GM12878 (cell line): Measurements from ENCODE around the gene HIVEP3. TPM values are rescaled to one million over a fixed set of nuclear protein-coding genes. Genes with fewer than 3 reads are reported as not detected.

Source experiments
- ATAC-seq: fragments of 200-7000 bp; cut with Tn5 transposase; 3 replicates; pipeline ENCODE4 v1.9.1; 2020; ENCODE audit warnings: mild to moderate bottlenecking, moderate library complexity
- BruUV-seq: library from RNA; stranded (reverse); fragments of 400-500 nt; replicated peaks from 2 replicates; lab custom pipeline; 2021; lab: Mats Ljungman, UMichigan
- CTCF ChIA-PET: fragments of 300-600 bp; sonication (Branson Sonifier 250); formaldehyde crosslinking; extraction: SDS; loops from one replicate; lab custom pipeline; 2021; ENCODE audit warnings: inconsistent platforms; lab: Yijun Ruan, JAX
- POLR2A ChIA-PET: fragments of 350-600 bp; formaldehyde crosslinking; extraction: SDS; loops from one replicate; lab custom pipeline; 2021; ENCODE audit warnings: inconsistent platforms; lab: Charles Lee
- RAD21 ChIA-PET: fragments of 300-600 bp; sonication (Branson Sonifier 250); formaldehyde crosslinking; loops from one replicate; lab custom pipeline; 2023; ENCODE audit warnings: antibody characterized with exemption; ENCODE audit not compliant: unreplicated experiment; lab: Charles Lee
- SMC1A ChIA-PET: fragments of 300-600 bp; sonication (Branson Sonifier 250); formaldehyde crosslinking; loops from one replicate; lab custom pipeline; 2023; ENCODE audit not compliant: unreplicated experiment, uncharacterized antibody; lab: Charles Lee
- DNase-seq: peaks from one replicate; pipeline ENCODE4 v3.0.0-alpha.2; 2011; ENCODE audit warnings: low read depth, low spot score
- FAIRE-seq: peaks from 3 replicates; lab custom pipeline; 2011; peaks lifted over from hg19 to GRCh38; lab: Jason Lieb, UNC
- H2AFZ ChIP-seq: 2 replicates; pipeline ENCODE4 v1.6.0; 2011; ENCODE audit warnings: low read depth, low read length, control low read depth; ENCODE audit not compliant: control insufficient read depth
- H3K27ac ChIP-seq: 2 replicates; pipeline ENCODE4 v1.5.1; 2011; ENCODE audit warnings: control low read depth; ENCODE audit not compliant: control insufficient read depth, insufficient read depth
- H3K27me3 ChIP-seq, 2 experiments: replicated peaks in 1 of 2; 2 replicates each; pipeline versions ENCODE4 v1.6.0 to v1.6.1; 2011; ENCODE audit warnings: low read length in 1 of 2; ENCODE audit not compliant: control insufficient read depth in 2 of 2, insufficient read depth in 2 of 2
- H3K36me3 ChIP-seq, 2 experiments: 2 replicates each; pipeline ENCODE4 v1.5.1; 2011; ENCODE audit warnings: low read length in 1 of 2; ENCODE audit not compliant: control insufficient read depth in 2 of 2, insufficient read depth in 2 of 2
- H3K4me1 ChIP-seq: 2 replicates; pipeline ENCODE4 v1.6.1; 2011; ENCODE audit warnings: mild to moderate bottlenecking, low read length, moderate library complexity, mixed read lengths; ENCODE audit not compliant: control insufficient read depth, insufficient read depth
- H3K4me2 ChIP-seq: 2 replicates; pipeline ENCODE4 v1.6.0; 2011; ENCODE audit warnings: control low read depth; ENCODE audit not compliant: control insufficient read depth, insufficient read depth
- H3K4me3 ChIP-seq: fragments of 200-600 bp; sonication (generic); 2 replicates; pipeline ENCODE4 v1.5.1; 2016
- H3K79me2 ChIP-seq: 2 replicates; pipeline ENCODE4 v1.6.0; 2011; ENCODE audit warnings: low read length; ENCODE audit not compliant: control insufficient read depth, insufficient read depth
- H3K9ac ChIP-seq: 2 replicates; pipeline ENCODE4 v1.8.0; 2011; ENCODE audit warnings: low read length, control low read depth, mixed read lengths; ENCODE audit not compliant: control insufficient read depth, insufficient read depth
- H3K9me3 ChIP-seq: replicated peaks from 3 replicates; pipeline ENCODE4 v1.5.1; 2011; ENCODE audit warnings: mild to moderate bottlenecking, low read length; ENCODE audit not compliant: control insufficient read depth, insufficient read depth
- H4K20me1 ChIP-seq: 2 replicates; pipeline ENCODE4 v1.6.0; 2011; ENCODE audit not compliant: control insufficient read depth, insufficient read depth
- BMI1 ChIP-seq: fragments of 450-650 bp; IDR thresholded peaks from 2 replicates; pipeline ENCODE4 v1.6.1; 2016; ENCODE audit warnings: mild to moderate bottlenecking, moderate library complexity, borderline replicate concordance
- CHD2 ChIP-seq: IDR thresholded peaks from 2 replicates; pipeline ENCODE4 v1.6.1; 2011; ENCODE audit warnings: low read depth, low read length, improper control_type of control experiment, borderline replicate concordance
- EED ChIP-seq: sonication (generic); IDR thresholded peaks from 2 replicates; pipeline ENCODE4 v1.6.1; 2016; ENCODE audit warnings: antibody characterized with exemption, low read depth
- IKZF1 ChIP-seq: fragments of 450-650 bp; conservative IDR thresholded peaks from 2 replicates; pipeline ENCODE4 v1.6.1; 2017; ENCODE audit warnings: antibody characterized with exemption, mild to moderate bottlenecking
- IKZF2 ChIP-seq, 2 experiments: fragments of 450-650 bp; IDR thresholded peaks; 2 replicates each; pipeline ENCODE4 v1.6.1; 2017; ENCODE audit warnings: mild to moderate bottlenecking in 2 of 2, moderate library complexity in 2 of 2
- POU2F2 ChIP-seq: IDR thresholded peaks from 3 replicates; pipeline ENCODE4 v1.6.1; 2011; ENCODE audit warnings: low read depth, mild to moderate bottlenecking, low read length, borderline replicate concordance
- RCOR1 ChIP-seq: conservative IDR thresholded peaks from 2 replicates; pipeline ENCODE4 v1.6.1; 2012; ENCODE audit warnings: low read depth, low read length, improper control_type of control experiment
- RUNX3 ChIP-seq: IDR thresholded peaks from 2 replicates; pipeline ENCODE4 v1.6.1; 2012; ENCODE audit warnings: low read length, inconsistent platforms
- TCF12 ChIP-seq: IDR thresholded peaks from 2 replicates; pipeline ENCODE4 v1.6.1; 2011; ENCODE audit warnings: low read depth, mild to moderate bottlenecking, low read length
- YBX1 ChIP-seq: fragments of 450-650 bp; IDR thresholded peaks from 2 replicates; pipeline ENCODE4 v1.6.1; 2016; ENCODE audit warnings: antibody characterized with exemption
- WGBS: methylation state at CpG from one replicate; pipeline ENCODE4 v1.1.6; 2016; ENCODE audit warnings: low lambda C conversion rate; ENCODE audit not compliant: insufficient replicate concordance, insufficient coverage; ENCODE audit errors: missing lambda C conversion rate; 5-methylcytosine and 5-hydroxymethylcytosine counted together
- in situ Hi-C: fragments of 300-500 bp; cut with MboI; formaldehyde crosslinking; loops from 9 replicates; pipeline ENCODE4 v1.14.3; 2018; ENCODE audit warnings: mixed read lengths
- intact Hi-C: fragments of 100-400 bp; cut with micrococcal nuclease; formaldehyde crosslinking; loops from one replicate; pipeline ENCODE4 v1.14.2; 2022; ENCODE audit not compliant: unreplicated experiment
- polyA plus RNA-seq, 11 experiments: library from polyadenylated mRNA; depleted of rRNA in 4 of 11; unstranded in 6 of 11; stranded (reverse) in 5 of 11; fragments of >200 nt; fragmentation: Nextera tagmentation in 4 of 11; fragmentation: Illumina TruSeq in 1 of 11; extraction: Ambion mirVana in 4 of 11; extraction: Trizol in 1 of 11; gene quantifications; 1 replicate in 1 of 11; 2 replicates in 10 of 11; pipeline versions ENCODE4 v1.2.1 to v1.2.3, GENCODE V29; 2011 to 2016; ENCODE audit warnings: inconsistent platforms in 2 of 11, missing spikeins in 2 of 11, low read depth in 1 of 11
- total RNA-seq, 4 experiments: library from RNA; depleted of rRNA in 3 of 4; stranded (reverse); fragments of >200 nt in 3 of 4; fragmentation: Illumina TruSeq in 1 of 4; extraction: Trizol in 1 of 4; gene quantifications; 2 replicates each; pipeline versions ENCODE4 v1.2.1 to v1.2.3, GENCODE V29; 2013 to 2021
- TF ChIP-seq, protein P1 (sequence below): fragments of 450-650 bp; IDR thresholded peaks from 2 replicates; pipeline ENCODE4 v1.6.1; 2018; ENCODE audit warnings: mild to moderate bottlenecking, low read depth, moderate library complexity; ENCODE audit not compliant: partially characterized antibody
- TF ChIP-seq, protein P2 (sequence below): IDR thresholded peaks from 2 replicates; pipeline ENCODE4 v1.6.1; 2012; ENCODE audit warnings: low read length, inconsistent platforms
- TF ChIP-seq, protein P3 (sequence below): fragments of 450-650 bp; IDR thresholded peaks from 2 replicates; pipeline ENCODE4 v1.6.1; 2017; ENCODE audit warnings: mild to moderate bottlenecking
- TF ChIP-seq, protein P4 (sequence below): fragments of 450-650 bp; IDR thresholded peaks from 2 replicates; pipeline ENCODE4 v1.6.1; 2018; ENCODE audit warnings: borderline replicate concordance, mild to moderate bottlenecking; ENCODE audit not compliant: partially characterized antibody

Gene HIVEP3
- total and polyA plus RNA-seq, 10 of the 15 experiments (the other 5 are each of a cell fraction or from before 2014, with no cell fraction given): 1.8 to 13.6 (median 3.8) TPM

DNA sequence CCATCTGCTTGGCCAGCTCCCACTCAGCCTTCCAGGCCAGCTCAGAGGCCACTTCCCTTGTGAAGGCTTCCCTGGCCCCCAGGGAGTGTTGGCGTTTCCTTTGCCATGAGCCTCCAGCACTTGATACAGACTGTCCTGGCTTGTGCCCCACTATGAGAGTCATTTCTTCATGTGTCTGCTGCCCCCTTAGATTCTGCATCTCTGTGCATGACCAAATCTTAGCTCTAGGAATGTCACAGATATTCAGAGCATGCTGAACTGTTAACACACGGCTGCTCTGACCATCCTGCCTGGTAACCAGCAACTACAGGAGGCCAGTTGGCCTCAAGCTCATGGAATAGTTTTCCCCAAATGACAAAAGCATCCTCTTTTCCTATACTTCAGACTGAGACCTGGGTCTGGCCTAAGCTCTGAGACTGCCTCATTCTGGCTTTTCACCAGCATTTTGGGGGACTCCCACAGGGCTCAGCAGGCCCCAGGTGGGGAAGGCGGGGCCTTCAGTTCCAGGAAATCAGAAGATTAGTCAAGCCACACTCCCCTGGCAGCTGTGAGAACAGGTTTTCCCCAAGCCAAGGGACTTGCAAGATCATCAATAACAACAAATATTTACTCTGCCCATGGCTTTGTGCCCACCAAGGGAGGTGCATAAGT is 251.6 kb downstream of the HIVEP3 start:
- H3K36me3 ChIP-seq: no peaks in the 10 kb centered on the region
- in situ Hi-C loops (no loop called here), intact Hi-C loops (no loop called here)
- H3K79me2 ChIP-seq: no peaks in the 10 kb centered on the region
- no peaks in the 10 kb centered on the region for H3K27me3 ChIP-seq
- no TSS peak for BruUV-seq
- no peak overlapping the region for H3K4me3 ChIP-seq
- H3K4me1 ChIP-seq: peaks cover 23% of the 10 kb centered on the region
- POLR2A ChIA-PET: interaction anchor here (0.9 to 4.6 kb wide), 9 partner anchors 8 to 135 kb away, joined by 3 to 20 read pairs (median 5); no protein-coding TSS in a partner anchor
- FAIRE-seq (peak; percentile 13), ATAC-seq (peak; percentile 77), DNase-seq (peak; percentile 53)
- H4K20me1 ChIP-seq: no peaks in the 10 kb centered on the region
- peak overlapping the region; percentile 57; the same call in 1 of the 2 replicates for H3K9ac ChIP-seq
- H3K4me2 ChIP-seq: peak overlapping the region; percentile 57; the same call in 1 of the 2 replicates
- CTCF ChIA-PET: interaction anchor here (0.8 to 2.5 kb wide), 13 partner anchors 9 to 198 kb away, joined by 3 to 20 read pairs (median 4); no protein-coding TSS in a partner anchor
- peak overlapping the region; percentile 56 for H2AFZ ChIP-seq
- RAD21 ChIA-PET: interaction anchor here (0.8 to 18.2 kb wide), 16 partner anchors 9 to 142 kb away, joined by 3 to 262 read pairs (median 5); no protein-coding TSS in a partner anchor
- H3K27ac ChIP-seq: peak overlapping the region; percentile 71
- no peaks in the 10 kb centered on the region for H3K9me3 ChIP-seq
- WGBS: 17% methylated on average over 3 of the region's 3 CpGs
- SMC1A ChIA-PET: interaction anchor here (1.0 to 5.8 kb wide), 16 partner anchors 10 to 139 kb away, joined by 3 to 31 read pairs (median 5); no protein-coding TSS in a partner anchor
- TF ChIP-seq IKZF2 (IDR thresholded peaks at IDR 0.05) (no peak), RUNX3 (no peak; the same call in 1 of the 2 replicates), EED (peak; percentile 65), POU2F2 (peak; percentile 37; the same call in 1 of the 3 replicates), RCOR1 (0 out of 2 replicates have a peak, but pooled peaks have one; percentile 43), YBX1 (no peak), IKZF1 (peak; percentile 39; the same call in 1 of the 2 replicates), TCF12 (peak; percentile 77), BMI1 (no peak), CHD2 (no peak)
- TF ChIP-seq, protein P1, sequence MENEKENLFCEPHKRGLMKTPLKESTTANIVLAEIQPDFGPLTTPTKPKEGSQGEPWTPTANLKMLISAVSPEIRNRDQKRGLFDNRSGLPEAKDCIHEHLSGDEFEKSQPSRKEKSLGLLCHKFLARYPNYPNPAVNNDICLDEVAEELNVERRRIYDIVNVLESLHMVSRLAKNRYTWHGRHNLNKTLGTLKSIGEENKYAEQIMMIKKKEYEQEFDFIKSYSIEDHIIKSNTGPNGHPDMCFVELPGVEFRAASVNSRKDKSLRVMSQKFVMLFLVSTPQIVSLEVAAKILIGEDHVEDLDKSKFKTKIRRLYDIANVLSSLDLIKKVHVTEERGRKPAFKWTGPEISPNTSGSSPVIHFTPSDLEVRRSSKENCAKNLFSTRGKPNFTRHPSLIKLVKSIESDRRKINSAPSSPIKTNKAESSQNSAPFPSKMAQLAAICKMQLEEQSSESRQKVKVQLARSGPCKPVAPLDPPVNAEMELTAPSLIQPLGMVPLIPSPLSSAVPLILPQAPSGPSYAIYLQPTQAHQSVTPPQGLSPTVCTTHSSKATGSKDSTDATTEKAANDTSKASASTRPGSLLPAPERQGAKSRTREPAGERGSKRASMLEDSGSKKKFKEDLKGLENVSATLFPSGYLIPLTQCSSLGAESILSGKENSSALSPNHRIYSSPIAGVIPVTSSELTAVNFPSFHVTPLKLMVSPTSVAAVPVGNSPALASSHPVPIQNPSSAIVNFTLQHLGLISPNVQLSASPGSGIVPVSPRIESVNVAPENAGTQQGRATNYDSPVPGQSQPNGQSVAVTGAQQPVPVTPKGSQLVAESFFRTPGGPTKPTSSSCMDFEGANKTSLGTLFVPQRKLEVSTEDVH: no peak
- TF ChIP-seq, protein P2, sequence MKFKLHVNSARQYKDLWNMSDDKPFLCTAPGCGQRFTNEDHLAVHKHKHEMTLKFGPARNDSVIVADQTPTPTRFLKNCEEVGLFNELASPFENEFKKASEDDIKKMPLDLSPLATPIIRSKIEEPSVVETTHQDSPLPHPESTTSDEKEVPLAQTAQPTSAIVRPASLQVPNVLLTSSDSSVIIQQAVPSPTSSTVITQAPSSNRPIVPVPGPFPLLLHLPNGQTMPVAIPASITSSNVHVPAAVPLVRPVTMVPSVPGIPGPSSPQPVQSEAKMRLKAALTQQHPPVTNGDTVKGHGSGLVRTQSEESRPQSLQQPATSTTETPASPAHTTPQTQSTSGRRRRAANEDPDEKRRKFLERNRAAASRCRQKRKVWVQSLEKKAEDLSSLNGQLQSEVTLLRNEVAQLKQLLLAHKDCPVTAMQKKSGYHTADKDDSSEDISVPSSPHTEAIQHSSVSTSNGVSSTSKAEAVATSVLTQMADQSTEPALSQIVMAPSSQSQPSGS: no peak
- TF ChIP-seq, protein P3, sequence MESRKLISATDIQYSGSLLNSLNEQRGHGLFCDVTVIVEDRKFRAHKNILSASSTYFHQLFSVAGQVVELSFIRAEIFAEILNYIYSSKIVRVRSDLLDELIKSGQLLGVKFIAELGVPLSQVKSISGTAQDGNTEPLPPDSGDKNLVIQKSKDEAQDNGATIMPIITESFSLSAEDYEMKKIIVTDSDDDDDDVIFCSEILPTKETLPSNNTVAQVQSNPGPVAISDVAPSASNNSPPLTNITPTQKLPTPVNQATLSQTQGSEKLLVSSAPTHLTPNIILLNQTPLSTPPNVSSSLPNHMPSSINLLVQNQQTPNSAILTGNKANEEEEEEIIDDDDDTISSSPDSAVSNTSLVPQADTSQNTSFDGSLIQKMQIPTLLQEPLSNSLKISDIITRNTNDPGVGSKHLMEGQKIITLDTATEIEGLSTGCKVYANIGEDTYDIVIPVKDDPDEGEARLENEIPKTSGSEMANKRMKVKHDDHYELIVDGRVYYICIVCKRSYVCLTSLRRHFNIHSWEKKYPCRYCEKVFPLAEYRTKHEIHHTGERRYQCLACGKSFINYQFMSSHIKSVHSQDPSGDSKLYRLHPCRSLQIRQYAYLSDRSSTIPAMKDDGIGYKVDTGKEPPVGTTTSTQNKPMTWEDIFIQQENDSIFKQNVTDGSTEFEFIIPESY: no peak
- TF ChIP-seq, protein P4, sequence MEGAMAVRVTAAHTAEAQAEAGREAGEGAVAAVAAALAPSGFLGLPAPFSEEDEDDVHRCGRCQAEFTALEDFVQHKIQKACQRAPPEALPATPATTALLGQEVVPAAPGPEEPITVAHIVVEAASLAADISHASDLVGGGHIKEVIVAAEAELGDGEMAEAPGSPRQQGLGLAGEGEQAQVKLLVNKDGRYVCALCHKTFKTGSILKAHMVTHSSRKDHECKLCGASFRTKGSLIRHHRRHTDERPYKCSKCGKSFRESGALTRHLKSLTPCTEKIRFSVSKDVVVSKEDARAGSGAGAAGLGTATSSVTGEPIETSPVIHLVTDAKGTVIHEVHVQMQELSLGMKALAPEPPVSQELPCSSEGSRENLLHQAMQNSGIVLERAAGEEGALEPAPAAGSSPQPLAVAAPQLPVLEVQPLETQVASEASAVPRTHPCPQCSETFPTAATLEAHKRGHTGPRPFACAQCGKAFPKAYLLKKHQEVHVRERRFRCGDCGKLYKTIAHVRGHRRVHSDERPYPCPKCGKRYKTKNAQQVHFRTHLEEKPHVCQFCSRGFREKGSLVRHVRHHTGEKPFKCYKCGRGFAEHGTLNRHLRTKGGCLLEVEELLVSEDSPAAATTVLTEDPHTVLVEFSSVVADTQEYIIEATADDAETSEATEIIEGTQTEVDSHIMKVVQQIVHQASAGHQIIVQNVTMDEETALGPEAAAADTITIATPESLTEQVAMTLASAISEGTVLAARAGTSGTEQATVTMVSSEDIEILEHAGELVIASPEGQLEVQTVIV: no peak
